Stimulated activated CD4-positive, alpha-beta T cell treated with anti-CD3 and anti-CD28 coated beads, Interleukin-15, amount 100 ng/mL, for 1 hour (primary cell): ENCODE measurements around the gene SH3TC2.

Source experiments
- DNase-seq, 2 donors: peaks; one replicate each; pipeline ENCODE4 v3.0.0-alpha.2; 2020; ENCODE audit warnings: low read depth in 1 of 2, low spot score in 1 of 2

SH3TC2 gene

DNA sequence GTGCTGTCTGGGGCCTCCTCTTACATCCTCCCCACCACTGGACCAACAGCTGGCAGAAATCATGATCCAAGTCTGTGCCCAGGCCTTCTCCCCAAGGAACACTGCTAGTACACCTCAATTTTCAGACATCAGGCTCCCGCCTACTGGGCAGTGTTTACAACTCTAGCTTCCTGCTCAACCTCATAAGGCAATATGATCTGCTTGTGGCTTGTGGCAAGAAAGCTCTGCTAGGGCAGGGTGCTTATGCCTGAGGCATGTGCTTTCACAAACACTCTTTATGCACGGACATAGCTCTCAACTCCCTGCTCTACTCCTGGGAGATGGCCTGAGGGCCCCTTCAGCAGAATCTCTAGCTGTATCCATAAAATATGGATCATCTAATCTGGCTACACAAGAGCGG, 32.5 kb downstream of the SH3TC2 start:
- no peak for DNase-seq

GRCh38 chr5:149028984-149029383, 33.9 kb downstream of the SH3TC2 start:
- no peak for DNase-seq

GRCh38 chr5:149028161-149028560, 34.7 kb downstream of the SH3TC2 start:
- no peak for DNase-seq

- DNase-seq, result no peak
These were observed 35.2 kb downstream of the SH3TC2 start for GRCh38 chr5:149027636-149028035.

DNA sequence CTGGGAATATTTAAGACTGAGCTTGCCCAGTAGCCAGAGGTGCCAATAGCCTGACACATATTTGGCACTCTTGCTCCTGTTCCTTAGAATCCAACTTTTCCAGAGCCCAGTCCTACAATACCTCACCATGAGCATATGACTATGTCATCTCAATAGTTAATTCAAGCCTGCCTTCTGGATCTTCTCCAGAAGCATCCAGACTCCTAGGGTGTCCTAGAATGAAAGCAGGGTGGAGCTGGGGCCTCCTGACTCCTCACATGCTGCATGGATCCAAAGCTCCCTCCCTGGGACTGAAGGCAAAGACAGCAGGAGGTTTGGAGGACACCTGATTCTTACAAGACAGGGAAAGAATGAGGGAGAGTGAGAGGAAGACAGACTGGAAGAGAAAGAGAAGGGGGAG, 37.9 kb downstream of the SH3TC2 start:
- DNase-seq, result no peak

GRCh38 chr5:149024477-149024876, 38.4 kb downstream of the SH3TC2 start:
- no peak for DNase-seq

GRCh38 chr5:149022200-149022599, 40.7 kb downstream of the SH3TC2 start:
- DNase-seq, result no peak

DNA sequence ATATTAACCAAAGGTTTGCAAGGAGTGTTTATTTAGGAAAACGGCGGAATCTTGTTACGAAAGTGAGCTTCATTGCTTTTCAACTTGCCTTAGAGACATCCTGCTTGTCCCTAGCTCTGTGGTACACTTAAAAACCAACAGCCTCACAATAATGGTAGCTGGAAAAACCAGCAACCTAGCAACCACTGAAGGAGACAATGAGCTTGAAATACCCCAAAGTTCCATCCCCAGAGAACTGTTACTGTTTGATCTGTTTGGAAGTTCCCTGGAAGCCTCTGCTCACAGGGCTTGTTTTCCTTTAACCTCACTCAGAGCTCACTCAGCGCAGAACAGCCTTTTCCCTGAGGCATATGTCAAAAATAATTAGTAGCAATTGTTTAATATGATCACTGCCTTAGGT, 43.2 kb downstream of the SH3TC2 start:
- DNase-seq, result no peak

DNA sequence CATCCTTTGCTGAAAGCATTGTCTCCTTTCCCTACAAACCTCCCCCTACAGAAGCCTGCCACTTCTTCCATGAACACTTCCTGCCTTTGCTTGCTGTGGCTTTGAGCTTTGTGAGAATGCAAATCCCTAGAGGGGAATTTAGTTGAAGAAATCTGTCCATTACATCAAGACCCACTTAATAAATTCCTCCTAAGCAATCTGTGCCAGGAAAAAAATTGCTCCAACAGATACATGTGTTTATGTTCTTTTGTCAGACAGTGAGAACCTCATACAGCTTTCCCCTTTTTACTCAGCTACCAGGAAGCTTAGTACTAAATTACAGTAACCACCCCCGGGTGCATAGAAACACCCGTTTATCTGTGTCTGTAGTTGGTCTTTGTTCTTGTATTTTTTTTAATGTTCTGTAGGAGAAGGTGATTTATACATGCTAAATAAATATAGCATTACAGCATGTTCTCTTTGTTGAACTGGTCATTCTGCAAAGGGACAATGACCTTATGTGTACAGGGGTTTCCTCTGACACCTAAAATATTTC, 43.9 kb downstream of the SH3TC2 start:
- DNase-seq, result no peak

GRCh38 chr5:149017636-149018035, 45.2 kb downstream of the SH3TC2 start:
- DNase-seq, result no peak

GRCh38 chr5:149015561-149015960, 47.3 kb downstream of the SH3TC2 start:
- no peak for DNase-seq

- DNase-seq, result no peak
These were observed 47.7 kb downstream of the SH3TC2 start for GRCh38 chr5:149015126-149015525.

DNA sequence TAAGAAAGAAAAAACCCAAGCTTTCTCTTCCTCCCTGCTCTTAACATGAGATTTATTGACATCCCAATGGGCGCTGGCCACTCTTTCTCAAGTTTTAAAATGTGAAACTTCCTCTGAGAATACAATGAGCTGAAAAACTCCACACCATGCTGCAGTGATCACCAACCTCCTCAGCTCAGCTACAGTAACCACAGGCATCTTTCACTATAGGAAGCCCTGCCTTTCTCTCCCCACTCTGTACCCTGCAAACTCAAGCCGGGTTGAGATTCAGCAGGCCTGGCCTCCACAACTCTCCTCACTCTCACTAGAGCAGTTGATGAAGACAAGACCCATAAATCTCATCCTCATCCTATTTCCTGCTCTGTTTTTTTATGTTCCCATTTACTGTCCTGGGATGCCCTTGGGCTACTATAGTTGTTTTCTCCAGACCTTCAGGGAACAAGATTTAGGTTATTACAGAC, 48.3 kb downstream of the SH3TC2 start:
- no peak for DNase-seq

GRCh38 chr5:149013796-149014195, 49.1 kb downstream of the SH3TC2 start:
- DNase-seq, result no peak

DNA sequence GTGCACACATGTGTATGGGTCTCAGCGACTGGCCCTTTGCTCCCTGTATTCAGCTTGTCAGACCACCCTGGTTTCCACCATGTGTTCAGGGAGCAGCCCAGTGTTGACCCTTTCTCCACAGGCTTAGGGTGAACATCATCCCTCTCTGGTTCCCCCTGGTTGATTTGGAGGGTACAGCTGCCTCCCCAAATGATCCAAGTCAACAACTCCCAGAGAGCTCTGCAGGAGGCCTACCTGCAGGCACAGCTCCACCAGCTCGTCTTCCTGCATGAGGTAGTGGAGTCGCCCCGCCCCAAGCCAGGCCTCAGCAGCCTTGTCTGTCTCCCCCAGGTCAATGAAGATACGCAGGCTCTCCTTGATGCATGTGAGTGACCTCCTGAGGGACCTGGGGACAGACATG, 50.5 kb downstream of the SH3TC2 start:
- no peak for DNase-seq

DNA sequence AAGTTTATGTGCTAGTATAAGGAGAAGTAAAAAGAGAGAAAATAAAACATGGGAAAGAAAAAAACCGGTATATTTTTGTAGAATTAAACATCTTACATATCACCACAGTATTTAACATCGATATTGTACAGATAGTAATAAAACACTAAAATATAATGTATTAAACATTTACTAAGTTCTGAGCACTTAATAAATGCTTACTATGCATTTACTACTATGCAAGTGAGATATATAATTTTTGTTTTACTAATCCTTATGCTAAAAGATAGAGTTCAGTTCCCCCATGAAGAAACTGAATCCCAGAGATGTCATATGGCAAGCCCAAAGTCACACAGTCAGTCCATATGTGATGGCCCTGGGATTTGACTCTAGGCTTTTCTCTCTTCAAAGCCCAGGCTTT, 51.1 kb downstream of the SH3TC2 start:
- no peak for DNase-seq

GRCh38 chr5:149011084-149011483, 51.8 kb downstream of the SH3TC2 start:
- no peak for DNase-seq

- no peak for DNase-seq
These were observed 55.7 kb downstream of the SH3TC2 start for GRCh38 chr5:149007174-149007573.

GRCh38 chr5:149006426-149006825, 56.4 kb downstream of the SH3TC2 start:
- DNase-seq, result no peak

- DNase-seq, result no peak
These were observed 57.6 kb downstream of the SH3TC2 start for GRCh38 chr5:149005077-149005892.

- DNase-seq, result no peak
These were observed 58.3 kb downstream of the SH3TC2 start for GRCh38 chr5:149004559-149004958.

GRCh38 chr5:149002761-149003689, 59.8 kb downstream of the SH3TC2 start:
- no peak for DNase-seq
